HCT116 (cell line): Measurements from ENCODE around the gene INTU. TPM values are rescaled to one million over a fixed set of nuclear protein-coding genes. Genes with fewer than 3 reads are reported as not detected.

Experiments used
- ATAC-seq: fragments of 200-7000 bp; cut with Tn5 transposase; 2 replicates; pipeline ENCODE4 v1.9.1; 2020; ENCODE audit warnings: mild to moderate bottlenecking, moderate library complexity
- BruUV-seq: library from RNA; stranded (reverse); fragments of 400-500 nt; replicated peaks from 2 replicates; lab custom pipeline; 2021; lab: Mats Ljungman, UMichigan
- CTCF ChIA-PET: fragments of 300-600 bp; sonication (Branson Sonifier 250); formaldehyde crosslinking; loops from one replicate; lab custom pipeline; 2021; ENCODE audit warnings: antibody characterized with exemption; lab: Charles Lee
- POLR2A ChIA-PET: fragments of 300-600, 350-600 bp; sonication (Branson Sonifier 250); formaldehyde crosslinking; loops from one replicate; lab custom pipeline; 2021; ENCODE audit warnings: antibody characterized with exemption; lab: Charles Lee
- RAD21 ChIA-PET, 2 experiments: fragments of 300-600 bp; sonication (Branson Sonifier 250); formaldehyde crosslinking; loops; one replicate each; lab custom pipeline; 2023; ENCODE audit warnings: low total read pairs in 2 of 2; ENCODE audit not compliant: uncharacterized antibody in 2 of 2, unreplicated experiment in 2 of 2, low non-redundant PET in 1 of 2; lab: Charles Lee
- DNase-seq: peaks from one replicate; pipeline ENCODE4 v3.0.0-alpha.2; 2010; ENCODE audit warnings: low read depth, low spot score
- H2AFZ ChIP-seq: fragments of 200-600 bp; shearing (Covaris generic), sonication (generic); 2 replicates; pipeline ENCODE4 v1.6.1; 2017; ENCODE audit warnings: low read depth, mixed run types, mixed read lengths, antibody characterized with exemption, low read length; ENCODE audit not compliant: poor library complexity, severe bottlenecking
- H3K27ac ChIP-seq: 2 replicates; pipeline ENCODE4 v1.5.1; 2012; ENCODE audit warnings: low read depth, low read length
- H3K27me3 ChIP-seq: fragments of 200-600 bp; sonication (generic); 2 replicates; pipeline ENCODE4 v1.6.1; 2016; ENCODE audit warnings: mixed run types, low read length, mixed read lengths; ENCODE audit not compliant: insufficient read depth
- H3K36me3 ChIP-seq, 2 experiments: fragments of 200-500 bp in 1 of 2; fragments of 200-600 bp in 1 of 2; sonication (Bioruptor generic) in 1 of 2; sonication (generic) in 1 of 2; 2 replicates each; pipeline versions ENCODE4 v1.5.1 to v1.6.1; 2014 to 2016; ENCODE audit warnings: low read length in 2 of 2, inconsistent platforms in 1 of 2, mixed read lengths in 1 of 2, mixed run types in 1 of 2; ENCODE audit not compliant: insufficient read depth in 2 of 2, control insufficient read depth in 1 of 2
- H3K4me1 ChIP-seq, 2 experiments: fragments of 200-600 bp in 1 of 2; sonication (generic) in 1 of 2; 2 replicates each; pipeline versions ENCODE4 v1.5.1 to v1.6.1; 2012 to 2017; ENCODE audit warnings: low read length in 2 of 2, inconsistent platforms in 1 of 2, mild to moderate bottlenecking in 1 of 2, mixed read lengths in 1 of 2, mixed run types in 1 of 2, moderate library complexity in 1 of 2; ENCODE audit not compliant: insufficient read depth in 2 of 2, control insufficient read depth in 1 of 2
- H3K4me2 ChIP-seq: fragments of 200-600 bp; sonication (generic); 2 replicates; pipeline ENCODE4 v1.6.1; 2017; ENCODE audit warnings: mixed run types, low read length, mixed read lengths
- H3K4me3 ChIP-seq, 2 experiments: fragments of 200-600 bp in 1 of 2; sonication (generic) in 1 of 2; replicated peaks in 1 of 2; 2 replicates each; pipeline ENCODE4 v1.5.1; 2011 to 2016; ENCODE audit warnings: low read length in 2 of 2, control low read depth in 1 of 2, low read depth in 1 of 2, mild to moderate bottlenecking in 1 of 2, mixed read lengths in 1 of 2, mixed run types in 1 of 2
- H3K79me2 ChIP-seq: fragments of 200-600 bp; sonication (generic); 2 replicates; pipeline ENCODE4 v1.6.1; 2017; ENCODE audit warnings: mild to moderate bottlenecking, mixed run types, low read length, moderate library complexity, mixed read lengths; ENCODE audit not compliant: insufficient read depth
- H3K9ac ChIP-seq: fragments of 200-600 bp; sonication (generic); 2 replicates; pipeline ENCODE4 v1.6.1; 2016; ENCODE audit warnings: low read length, mixed read lengths
- H3K9me2 ChIP-seq: fragments of 200-600 bp; sonication (generic), shearing (Covaris generic); 2 replicates; pipeline ENCODE4 v1.6.1; 2017; ENCODE audit warnings: mixed run types, mild to moderate bottlenecking, moderate library complexity; ENCODE audit not compliant: insufficient read depth
- H3K9me3 ChIP-seq, 2 experiments: fragments of 200-500 bp in 1 of 2; fragments of 200-600 bp in 1 of 2; sonication (Bioruptor generic) in 1 of 2; sonication (generic) in 1 of 2; 2 replicates each; pipeline ENCODE4 v1.6.1; 2014 to 2017; ENCODE audit warnings: low read length in 2 of 2, mixed read lengths in 2 of 2, inconsistent platforms in 1 of 2, low read depth in 1 of 2, mild to moderate bottlenecking in 1 of 2, mixed run types in 1 of 2, moderate library complexity in 1 of 2; ENCODE audit not compliant: control insufficient read depth in 1 of 2, insufficient read depth in 1 of 2
- H4K20me1 ChIP-seq: fragments of 200-600 bp; sonication (generic), shearing (Covaris generic); 2 replicates; pipeline ENCODE4 v1.6.1; 2017; ENCODE audit warnings: mixed run types, mild to moderate bottlenecking, moderate library complexity; ENCODE audit not compliant: insufficient read depth
- ATF3 ChIP-seq: IDR thresholded peaks from 2 replicates; pipeline ENCODE4 v1.6.1; 2012
- CEBPB ChIP-seq: IDR thresholded peaks from 2 replicates; pipeline ENCODE4 v1.6.1; 2012; ENCODE audit warnings: low read depth
- CTCF ChIP-seq, 3 experiments: fragments of 200-600 bp in 1 of 3; sonication (generic) in 1 of 3; IDR thresholded peaks in 2 of 3; conservative IDR thresholded peaks in 1 of 3; 2 replicates each; pipeline ENCODE4 v1.5.1; 2012 to 2017; ENCODE audit warnings: low read depth in 2 of 3, low read length in 2 of 3, antibody characterized with exemption in 1 of 3, borderline replicate concordance in 1 of 3, control low read depth in 1 of 3, mild to moderate bottlenecking in 1 of 3, mixed read lengths in 1 of 3, mixed run types in 1 of 3, moderate library complexity in 1 of 3; ENCODE audit not compliant: insufficient read depth in 1 of 3
- ELF1 ChIP-seq: IDR thresholded peaks from 2 replicates; pipeline ENCODE4 v1.6.1; 2012; ENCODE audit warnings: low read depth, borderline replicate concordance
- FOSL1 ChIP-seq: IDR thresholded peaks from 2 replicates; pipeline ENCODE4 v1.6.1; 2012; ENCODE audit warnings: low read depth
- JUND ChIP-seq: IDR thresholded peaks from 2 replicates; pipeline ENCODE4 v1.6.1; 2012
- POLR2AphosphoS5 ChIP-seq: IDR thresholded peaks from 2 replicates; pipeline ENCODE4 v1.6.1; 2011; ENCODE audit warnings: mild to moderate bottlenecking, low read depth, low read length, moderate library complexity
- RAD21 ChIP-seq: IDR thresholded peaks from 2 replicates; pipeline ENCODE4 v1.6.1; 2012; ENCODE audit warnings: low read depth, mild to moderate bottlenecking
- REST ChIP-seq: IDR thresholded peaks from 2 replicates; pipeline ENCODE4 v1.6.1; 2012; ENCODE audit warnings: low read depth
- SRF ChIP-seq: IDR thresholded peaks from 2 replicates; pipeline ENCODE4 v1.6.1; 2012; ENCODE audit warnings: low read depth
- TCF7L2 ChIP-seq: IDR thresholded peaks from 2 replicates; pipeline ENCODE4 v1.7.0; 2011; ENCODE audit warnings: borderline replicate concordance, inconsistent platforms; ENCODE audit not compliant: insufficient read depth, insufficient read length; ENCODE audit errors: extremely low read depth
- YY1 ChIP-seq: IDR thresholded peaks from 2 replicates; pipeline ENCODE4 v1.6.1; 2011; ENCODE audit warnings: low read length, low read depth, moderate library complexity, mild to moderate bottlenecking; ENCODE audit not compliant: insufficient replicate concordance; ENCODE audit errors: extremely low read depth
- ZBTB33 ChIP-seq: IDR thresholded peaks from 2 replicates; pipeline ENCODE4 v1.6.1; 2011; ENCODE audit warnings: mild to moderate bottlenecking, low read length, moderate library complexity; ENCODE audit not compliant: insufficient replicate concordance; ENCODE audit errors: extremely low read depth
- ZNF274 ChIP-seq: fragments of 200-500 bp; sonication (Bioruptor generic); IDR thresholded peaks from 2 replicates; pipeline ENCODE4 v1.6.1; 2014; ENCODE audit warnings: mild to moderate bottlenecking, low read depth, low read length, inconsistent platforms
- intact Hi-C: fragments of 100-400 bp; cut with micrococcal nuclease; formaldehyde crosslinking; loops from 2 replicates; pipeline ENCODE4 v1.10.0; 2022
- total RNA-seq: library from RNA; stranded (reverse); gene quantifications from one replicate; pipeline ENCODE4 v1.2.1, GENCODE V29; 2021; ENCODE audit not compliant: unreplicated experiment

INTU gene
- total RNA-seq, 1 experiment from 2014 or later, result 12.0 TPM

- no peaks in the 10 kb centered on the region for H3K4me1 ChIP-seq
- no peak overlapping the region for H3K4me2 ChIP-seq
These were observed 143.1 kb downstream of the INTU start for GRCh38 chr4:127775843-127776242.

More at GRCh38 chr4:127775843-127776242, 143.1 kb downstream of the INTU start:
- BruUV-seq, result no TSS peak
- DNase-seq (no peak), ATAC-seq (no peak)
- Histone ChIP-seq H3K4me3 (no peak overlapping the region), H3K79me2 (no peaks in the 10 kb centered on the region), H3K27me3 (no peaks in the 10 kb centered on the region), H3K9me2 (no peaks in the 10 kb centered on the region), H2AFZ (peak overlapping the region; percentile 13), H3K9me3 (no peaks in the 10 kb centered on the region), H4K20me1 (no peaks in the 10 kb centered on the region), H3K9ac (no peak overlapping the region), H3K27ac (no peak overlapping the region), H3K36me3 (no peaks in the 10 kb centered on the region)
- ChIA-PET RAD21 (no interaction called here), CTCF (no interaction called here), POLR2A (interaction anchor here (0.7 kb wide), 1 partner anchor 376 kb away, joined by 3 read pairs; no protein-coding TSS in a partner anchor)
- TF ChIP-seq CTCF (IDR thresholded peaks at IDR 0.05 in 2 of 3, conservative IDR thresholded peaks at IDR 0.05 in 1 of 3; ENCODE audit: borderline replicate concordance in 1 of 3, insufficient read depth in 1 of 3, low read depth in 2 of 3, low read length in 2 of 3) (no peak), TCF7L2 (no peak), REST (no peak), SRF (no peak), ATF3 (no peak), ZNF274 (no peak), CEBPB (no peak), ELF1 (no peak), ZBTB33 (no peak), YY1 (no peak), JUND (no peak), RAD21 (no peak), POLR2AphosphoS5 (no peak), FOSL1 (no peak)
- intact Hi-C loops, result no loop called here
